GM12878 (cell line): ENCODE measurements around the gene ADRA2C. TPM values are rescaled to one million over a fixed set of nuclear protein-coding genes. Genes with fewer than 3 reads are reported as not detected.

Source experiments
- ATAC-seq: fragments of 200-7000 bp; cut with Tn5 transposase; 3 replicates; pipeline ENCODE4 v1.9.1; 2020; ENCODE audit warnings: mild to moderate bottlenecking, moderate library complexity
- BruUV-seq: library from RNA; stranded (reverse); fragments of 400-500 nt; replicated peaks from 2 replicates; lab custom pipeline; 2021; lab: Mats Ljungman, UMichigan
- CTCF ChIA-PET: fragments of 300-600 bp; sonication (Branson Sonifier 250); formaldehyde crosslinking; extraction: SDS; loops from one replicate; lab custom pipeline; 2021; ENCODE audit warnings: inconsistent platforms; lab: Yijun Ruan, JAX
- POLR2A ChIA-PET: fragments of 350-600 bp; formaldehyde crosslinking; extraction: SDS; loops from one replicate; lab custom pipeline; 2021; ENCODE audit warnings: inconsistent platforms; lab: Charles Lee
- RAD21 ChIA-PET: fragments of 300-600 bp; sonication (Branson Sonifier 250); formaldehyde crosslinking; loops from one replicate; lab custom pipeline; 2023; ENCODE audit warnings: antibody characterized with exemption; ENCODE audit not compliant: unreplicated experiment; lab: Charles Lee
- SMC1A ChIA-PET: fragments of 300-600 bp; sonication (Branson Sonifier 250); formaldehyde crosslinking; loops from one replicate; lab custom pipeline; 2023; ENCODE audit not compliant: unreplicated experiment, uncharacterized antibody; lab: Charles Lee
- DNase-seq: peaks from one replicate; pipeline ENCODE4 v3.0.0-alpha.2; 2011; ENCODE audit warnings: low read depth, low spot score
- FAIRE-seq: peaks from 3 replicates; lab custom pipeline; 2011; peaks lifted over from hg19 to GRCh38; lab: Jason Lieb, UNC
- H2AFZ ChIP-seq: 2 replicates; pipeline ENCODE4 v1.6.0; 2011; ENCODE audit warnings: low read depth, low read length, control low read depth; ENCODE audit not compliant: control insufficient read depth
- H3K27ac ChIP-seq: 2 replicates; pipeline ENCODE4 v1.5.1; 2011; ENCODE audit warnings: control low read depth; ENCODE audit not compliant: control insufficient read depth, insufficient read depth
- H3K27me3 ChIP-seq, 2 experiments: replicated peaks in 1 of 2; 2 replicates each; pipeline versions ENCODE4 v1.6.0 to v1.6.1; 2011; ENCODE audit warnings: low read length in 1 of 2; ENCODE audit not compliant: control insufficient read depth in 2 of 2, insufficient read depth in 2 of 2
- H3K36me3 ChIP-seq, 2 experiments: 2 replicates each; pipeline ENCODE4 v1.5.1; 2011; ENCODE audit warnings: low read length in 1 of 2; ENCODE audit not compliant: control insufficient read depth in 2 of 2, insufficient read depth in 2 of 2
- H3K4me1 ChIP-seq: 2 replicates; pipeline ENCODE4 v1.6.1; 2011; ENCODE audit warnings: mild to moderate bottlenecking, low read length, moderate library complexity, mixed read lengths; ENCODE audit not compliant: control insufficient read depth, insufficient read depth
- H3K4me2 ChIP-seq: 2 replicates; pipeline ENCODE4 v1.6.0; 2011; ENCODE audit warnings: control low read depth; ENCODE audit not compliant: control insufficient read depth, insufficient read depth
- H3K4me3 ChIP-seq: fragments of 200-600 bp; sonication (generic); 2 replicates; pipeline ENCODE4 v1.5.1; 2016
- H3K79me2 ChIP-seq: 2 replicates; pipeline ENCODE4 v1.6.0; 2011; ENCODE audit warnings: low read length; ENCODE audit not compliant: control insufficient read depth, insufficient read depth
- H3K9ac ChIP-seq: 2 replicates; pipeline ENCODE4 v1.8.0; 2011; ENCODE audit warnings: low read length, control low read depth, mixed read lengths; ENCODE audit not compliant: control insufficient read depth, insufficient read depth
- H3K9me3 ChIP-seq: replicated peaks from 3 replicates; pipeline ENCODE4 v1.5.1; 2011; ENCODE audit warnings: mild to moderate bottlenecking, low read length; ENCODE audit not compliant: control insufficient read depth, insufficient read depth
- H4K20me1 ChIP-seq: 2 replicates; pipeline ENCODE4 v1.6.0; 2011; ENCODE audit not compliant: control insufficient read depth, insufficient read depth
- HCFC1 ChIP-seq: fragments of 150-350 bp; IDR thresholded peaks from 2 replicates; pipeline ENCODE4 v1.6.1; 2014; ENCODE audit warnings: low read length
- IKZF2 ChIP-seq, 2 experiments: fragments of 450-650 bp; IDR thresholded peaks; 2 replicates each; pipeline ENCODE4 v1.6.1; 2017; ENCODE audit warnings: mild to moderate bottlenecking in 2 of 2, moderate library complexity in 2 of 2
- NR2C1 ChIP-seq: fragments of 450-650 bp; IDR thresholded peaks from 2 replicates; pipeline ENCODE4 v1.6.1; 2017; ENCODE audit warnings: antibody characterized with exemption, mild to moderate bottlenecking, moderate library complexity
- POU2F2 ChIP-seq: IDR thresholded peaks from 3 replicates; pipeline ENCODE4 v1.6.1; 2011; ENCODE audit warnings: low read depth, mild to moderate bottlenecking, low read length, borderline replicate concordance
- RELA ChIP-seq: fragments of 450-650 bp; IDR thresholded peaks from 2 replicates; pipeline ENCODE4 v1.8.0; 2014; ENCODE audit warnings: borderline replicate concordance; ENCODE audit not compliant: partially characterized antibody
- SMAD5 ChIP-seq: IDR thresholded peaks from 2 replicates; pipeline ENCODE4 v1.6.1; 2016; ENCODE audit warnings: antibody characterized with exemption, low read depth
- SUPT20H ChIP-seq: IDR thresholded peaks from 2 replicates; pipeline ENCODE4 v1.6.1; 2011; ENCODE audit warnings: low read depth, mild to moderate bottlenecking, low read length, moderate library complexity, borderline replicate concordance; ENCODE audit not compliant: control insufficient read depth
- ZNF622 ChIP-seq: fragments of 450-650 bp; IDR thresholded peaks from 2 replicates; pipeline ENCODE4 v1.6.1; 2017; ENCODE audit warnings: mild to moderate bottlenecking, inconsistent platforms
- WGBS: methylation state at CpG from one replicate; pipeline ENCODE4 v1.1.6; 2016; ENCODE audit warnings: low lambda C conversion rate; ENCODE audit not compliant: insufficient replicate concordance, insufficient coverage; ENCODE audit errors: missing lambda C conversion rate; 5-methylcytosine and 5-hydroxymethylcytosine counted together
- in situ Hi-C: fragments of 300-500 bp; cut with MboI; formaldehyde crosslinking; loops from 9 replicates; pipeline ENCODE4 v1.14.3; 2018; ENCODE audit warnings: mixed read lengths
- intact Hi-C: fragments of 100-400 bp; cut with micrococcal nuclease; formaldehyde crosslinking; loops from one replicate; pipeline ENCODE4 v1.14.2; 2022; ENCODE audit not compliant: unreplicated experiment
- polyA plus RNA-seq, 11 experiments: library from polyadenylated mRNA; depleted of rRNA in 4 of 11; unstranded in 6 of 11; stranded (reverse) in 5 of 11; fragments of >200 nt; fragmentation: Nextera tagmentation in 4 of 11; fragmentation: Illumina TruSeq in 1 of 11; extraction: Ambion mirVana in 4 of 11; extraction: Trizol in 1 of 11; gene quantifications; 1 replicate in 1 of 11; 2 replicates in 10 of 11; pipeline versions ENCODE4 v1.2.1 to v1.2.3, GENCODE V29; 2011 to 2016; ENCODE audit warnings: inconsistent platforms in 2 of 11, missing spikeins in 2 of 11, low read depth in 1 of 11
- total RNA-seq, 4 experiments: library from RNA; depleted of rRNA in 3 of 4; stranded (reverse); fragments of >200 nt in 3 of 4; fragmentation: Illumina TruSeq in 1 of 4; extraction: Trizol in 1 of 4; gene quantifications; 2 replicates each; pipeline versions ENCODE4 v1.2.1 to v1.2.3, GENCODE V29; 2013 to 2021
- TF ChIP-seq, protein P1 (sequence below): fragments of 450-650 bp; IDR thresholded peaks from 2 replicates; pipeline ENCODE4 v1.6.1; 2017; ENCODE audit warnings: antibody characterized with exemption, mild to moderate bottlenecking, moderate library complexity

The ADRA2C gene
- total and polyA plus RNA-seq, 10 of the 15 experiments (the other 5 are each of a cell fraction or from before 2014, with no cell fraction given) = 0.15 TPM; not detected in 9

DNA sequence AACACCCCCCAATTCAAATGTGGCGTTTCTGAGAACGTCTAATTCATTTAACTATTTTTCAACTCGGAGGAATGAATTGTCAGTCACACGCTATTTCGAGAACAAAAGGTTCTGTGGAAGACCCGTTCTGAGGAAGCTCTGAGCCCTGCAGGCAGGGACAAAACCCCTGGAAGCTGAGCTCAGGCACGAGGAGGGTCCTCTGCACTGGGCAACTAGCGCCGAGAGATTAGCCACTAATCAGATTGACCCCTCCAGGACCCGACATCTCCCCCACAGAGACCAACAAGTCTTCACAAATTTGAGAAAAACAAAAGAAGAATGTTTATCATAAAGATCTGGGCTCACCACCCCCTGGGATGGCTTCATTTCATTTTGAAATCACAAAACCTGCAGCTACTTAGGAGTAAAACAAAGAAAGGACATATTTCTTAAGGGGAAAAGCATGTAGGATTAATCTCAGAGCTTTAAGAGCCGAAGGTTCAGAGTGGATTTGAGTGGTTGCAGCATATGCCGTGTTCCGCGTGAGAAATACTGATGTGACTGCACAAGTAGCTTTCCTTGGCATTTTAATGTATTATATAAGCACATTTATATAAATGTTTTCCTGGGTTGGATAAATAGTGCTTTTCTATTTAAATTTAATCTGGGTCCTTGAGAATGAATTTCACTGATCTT is 41.8 kb downstream of the ADRA2C start:
- SMC1A ChIA-PET = no interaction called here
- TF ChIP-seq SMAD5 (no peak), POU2F2 (no peak), HCFC1 (no peak), ZNF622 (no peak), SUPT20H (no peak), IKZF2 (IDR thresholded peaks at IDR 0.05) (no peak), NR2C1 (no peak), RELA (no peak)
- TF ChIP-seq, protein P1, sequence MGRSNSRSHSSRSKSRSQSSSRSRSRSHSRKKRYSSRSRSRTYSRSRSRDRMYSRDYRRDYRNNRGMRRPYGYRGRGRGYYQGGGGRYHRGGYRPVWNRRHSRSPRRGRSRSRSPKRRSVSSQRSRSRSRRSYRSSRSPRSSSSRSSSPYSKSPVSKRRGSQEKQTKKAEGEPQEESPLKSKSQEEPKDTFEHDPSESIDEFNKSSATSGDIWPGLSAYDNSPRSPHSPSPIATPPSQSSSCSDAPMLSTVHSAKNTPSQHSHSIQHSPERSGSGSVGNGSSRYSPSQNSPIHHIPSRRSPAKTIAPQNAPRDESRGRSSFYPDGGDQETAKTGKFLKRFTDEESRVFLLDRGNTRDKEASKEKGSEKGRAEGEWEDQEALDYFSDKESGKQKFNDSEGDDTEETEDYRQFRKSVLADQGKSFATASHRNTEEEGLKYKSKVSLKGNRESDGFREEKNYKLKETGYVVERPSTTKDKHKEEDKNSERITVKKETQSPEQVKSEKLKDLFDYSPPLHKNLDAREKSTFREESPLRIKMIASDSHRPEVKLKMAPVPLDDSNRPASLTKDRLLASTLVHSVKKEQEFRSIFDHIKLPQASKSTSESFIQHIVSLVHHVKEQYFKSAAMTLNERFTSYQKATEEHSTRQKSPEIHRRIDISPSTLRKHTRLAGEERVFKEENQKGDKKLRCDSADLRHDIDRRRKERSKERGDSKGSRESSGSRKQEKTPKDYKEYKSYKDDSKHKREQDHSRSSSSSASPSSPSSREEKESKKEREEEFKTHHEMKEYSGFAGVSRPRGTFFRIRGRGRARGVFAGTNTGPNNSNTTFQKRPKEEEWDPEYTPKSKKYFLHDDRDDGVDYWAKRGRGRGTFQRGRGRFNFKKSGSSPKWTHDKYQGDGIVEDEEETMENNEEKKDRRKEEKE = no peak

More for the DNA sequence above, 41.8 kb downstream of the ADRA2C start:
- FAIRE-seq (no peak), DNase-seq (no peak), ATAC-seq (no peak)
- Histone ChIP-seq H3K79me2 (no peaks in the 10 kb centered on the region), H3K36me3 (no peaks in the 10 kb centered on the region), H3K4me3 (no peak overlapping the region), H3K4me2 (no peak overlapping the region), H3K9ac (no peak overlapping the region), H3K27me3 (no peaks in the 10 kb centered on the region; a peak in 1 of 4 replicates), H3K4me1 (no peaks in the 10 kb centered on the region), H2AFZ (no peak overlapping the region), H4K20me1 (no peaks in the 10 kb centered on the region), H3K9me3 (no peaks in the 10 kb centered on the region), H3K27ac (no peak overlapping the region)
- intact Hi-C loops (no loop called here), in situ Hi-C loops (no loop called here)
- POLR2A ChIA-PET = no interaction called here
- RAD21 ChIA-PET = no interaction called here
- CTCF ChIA-PET = no interaction called here
- 21% methylated on average over 14 of the region's 14 CpGs for WGBS
- no TSS peak for BruUV-seq
